ENCODE data around the gene KIF3B.

The KIF3B gene

DNA sequence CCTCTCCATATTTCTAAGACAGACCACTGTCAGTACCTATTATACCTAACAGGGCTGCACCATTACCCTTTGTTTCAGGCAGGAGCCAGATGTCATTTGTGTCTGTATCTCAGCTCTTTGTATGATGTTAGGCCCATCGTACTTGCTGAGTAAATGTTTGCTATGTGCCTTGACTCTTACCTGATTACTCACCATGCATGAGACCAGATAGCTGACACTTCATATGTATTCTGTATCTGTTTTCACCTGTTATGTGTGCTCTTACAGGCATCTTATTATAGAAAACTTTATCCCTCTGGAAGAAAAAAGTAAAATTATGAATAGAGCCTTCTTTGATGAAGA lies 49.0 kb downstream of the KIF3B start:
- TF ChIP-seq, protein P1, sequence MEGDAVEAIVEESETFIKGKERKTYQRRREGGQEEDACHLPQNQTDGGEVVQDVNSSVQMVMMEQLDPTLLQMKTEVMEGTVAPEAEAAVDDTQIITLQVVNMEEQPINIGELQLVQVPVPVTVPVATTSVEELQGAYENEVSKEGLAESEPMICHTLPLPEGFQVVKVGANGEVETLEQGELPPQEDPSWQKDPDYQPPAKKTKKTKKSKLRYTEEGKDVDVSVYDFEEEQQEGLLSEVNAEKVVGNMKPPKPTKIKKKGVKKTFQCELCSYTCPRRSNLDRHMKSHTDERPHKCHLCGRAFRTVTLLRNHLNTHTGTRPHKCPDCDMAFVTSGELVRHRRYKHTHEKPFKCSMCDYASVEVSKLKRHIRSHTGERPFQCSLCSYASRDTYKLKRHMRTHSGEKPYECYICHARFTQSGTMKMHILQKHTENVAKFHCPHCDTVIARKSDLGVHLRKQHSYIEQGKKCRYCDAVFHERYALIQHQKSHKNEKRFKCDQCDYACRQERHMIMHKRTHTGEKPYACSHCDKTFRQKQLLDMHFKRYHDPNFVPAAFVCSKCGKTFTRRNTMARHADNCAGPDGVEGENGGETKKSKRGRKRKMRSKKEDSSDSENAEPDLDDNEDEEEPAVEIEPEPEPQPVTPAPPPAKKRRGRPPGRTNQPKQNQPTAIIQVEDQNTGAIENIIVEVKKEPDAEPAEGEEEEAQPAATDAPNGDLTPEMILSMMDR (IDR thresholded peaks at IDR 0.05; ENCODE audit: extremely low read depth, missing control alignments) = no peak
- no peak for DNase-seq (ENCODE audit: low spot score)

DNA sequence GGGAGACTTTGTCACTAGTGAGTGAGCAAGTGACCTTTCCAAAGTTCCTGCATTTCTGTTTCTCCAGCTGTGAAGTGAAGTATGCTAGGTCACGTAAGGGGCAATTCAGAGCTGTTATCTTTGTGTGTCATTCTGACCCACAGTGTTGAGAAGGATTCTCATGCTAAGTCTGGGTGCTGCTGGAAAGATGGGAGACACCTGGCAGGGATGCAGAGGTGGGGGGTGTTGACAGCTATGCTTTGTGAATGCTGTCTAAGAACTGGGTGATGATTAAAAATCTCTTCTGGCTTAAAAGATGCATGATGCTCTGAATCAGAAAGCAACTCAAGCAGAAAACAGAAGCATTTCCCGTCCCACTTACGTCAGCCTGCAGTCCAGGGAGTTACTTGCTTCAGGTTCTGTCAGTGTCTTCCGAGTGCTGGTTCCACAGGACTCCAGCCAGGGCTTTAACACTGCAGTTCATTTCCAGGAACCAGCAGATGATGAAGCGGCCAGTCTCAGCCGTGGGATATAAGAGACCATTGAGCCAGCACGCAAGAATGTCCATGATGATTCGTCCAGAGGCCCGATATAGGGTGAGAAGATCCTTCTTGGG lies 49.7 kb downstream of the KIF3B start:
- TF ChIP-seq, protein P1 (IDR thresholded peaks at IDR 0.05; ENCODE audit: extremely low read depth, missing control alignments) = no peak
- DNase-seq (ENCODE audit: low spot score) = no peak

DNA sequence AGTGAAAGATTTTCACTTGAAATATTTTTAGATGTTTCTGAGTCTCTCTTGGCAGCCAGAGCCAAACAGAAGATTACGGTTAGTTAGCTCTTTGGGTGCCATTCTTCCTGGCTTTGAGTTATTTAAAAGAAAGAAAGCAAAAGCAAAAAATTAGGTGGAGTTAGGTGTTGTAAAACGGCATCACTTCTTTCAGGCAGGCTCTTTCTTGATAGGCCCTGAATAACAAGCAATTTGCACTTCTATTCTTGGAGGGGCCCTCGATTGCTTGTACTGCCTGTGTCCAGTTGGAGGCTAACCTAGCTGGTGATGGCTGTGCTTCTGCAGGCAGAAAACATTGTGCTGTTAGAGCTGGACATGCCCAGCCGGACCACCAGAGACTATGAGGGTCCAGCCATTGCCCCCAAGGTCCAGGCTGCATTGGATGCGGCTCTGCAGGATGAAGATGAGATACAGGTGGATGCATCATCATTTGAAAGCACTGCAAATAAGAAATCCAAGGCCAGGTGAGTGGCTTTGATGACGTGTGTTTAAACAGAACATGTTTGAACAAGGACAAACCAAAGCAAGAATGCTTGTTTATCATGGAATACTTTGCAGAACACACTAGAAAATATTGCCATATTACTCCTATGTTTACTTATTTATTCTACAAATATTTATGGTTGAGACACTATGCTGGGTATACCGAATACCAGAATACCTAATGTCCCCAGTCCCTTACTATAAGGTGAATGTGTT lies 52.5 kb downstream of the KIF3B start:
- TF ChIP-seq, protein P1 (IDR thresholded peaks at IDR 0.05; ENCODE audit: extremely low read depth, missing control alignments) = no peak
- no peak for DNase-seq (ENCODE audit: low spot score)

DNA sequence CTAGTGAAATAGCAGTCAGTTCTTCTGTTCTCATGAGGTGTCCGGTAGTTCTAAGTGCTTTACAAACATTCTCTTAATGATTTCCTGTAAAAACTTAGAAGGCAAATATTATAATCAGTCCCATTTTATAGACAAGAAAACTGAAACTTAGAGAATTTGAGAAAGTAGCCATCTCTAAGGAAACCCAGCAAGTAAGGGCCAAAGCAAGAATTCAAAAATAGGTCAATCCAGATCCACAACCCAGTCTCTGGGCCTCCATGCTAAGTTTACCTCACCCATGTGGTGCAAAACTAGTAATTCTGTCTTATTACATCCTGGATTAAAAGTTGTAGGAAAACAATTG lies 53.1 kb downstream of the KIF3B start:
- DNase-seq (ENCODE audit: low spot score) = no peak
- TF ChIP-seq, protein P1 (IDR thresholded peaks at IDR 0.05; ENCODE audit: extremely low read depth, missing control alignments) = no peak

DNA sequence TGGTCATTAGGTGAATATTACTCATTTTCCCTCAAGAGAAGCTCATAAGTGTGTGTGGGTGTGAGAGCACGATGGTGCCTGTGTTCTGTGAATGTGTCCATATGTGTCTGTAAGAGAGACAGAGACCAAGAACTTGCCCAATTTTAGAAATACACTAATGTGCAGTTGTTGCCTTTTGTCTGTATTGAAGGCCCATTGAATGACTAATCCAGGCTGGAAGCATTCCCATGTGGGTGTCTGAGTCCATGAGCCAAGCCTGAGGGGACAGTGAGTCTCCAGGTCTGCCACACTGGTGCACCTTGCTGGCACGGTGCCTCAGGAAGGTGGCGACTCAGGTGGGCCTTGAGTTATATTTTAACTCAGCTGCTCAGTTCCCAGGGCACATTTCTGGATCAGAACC lies 55.2 kb downstream of the KIF3B start:
- TF ChIP-seq, protein P1 (IDR thresholded peaks at IDR 0.05; ENCODE audit: extremely low read depth, missing control alignments) = no peak
- DNase-seq (ENCODE audit: low spot score) = no peak

DNA sequence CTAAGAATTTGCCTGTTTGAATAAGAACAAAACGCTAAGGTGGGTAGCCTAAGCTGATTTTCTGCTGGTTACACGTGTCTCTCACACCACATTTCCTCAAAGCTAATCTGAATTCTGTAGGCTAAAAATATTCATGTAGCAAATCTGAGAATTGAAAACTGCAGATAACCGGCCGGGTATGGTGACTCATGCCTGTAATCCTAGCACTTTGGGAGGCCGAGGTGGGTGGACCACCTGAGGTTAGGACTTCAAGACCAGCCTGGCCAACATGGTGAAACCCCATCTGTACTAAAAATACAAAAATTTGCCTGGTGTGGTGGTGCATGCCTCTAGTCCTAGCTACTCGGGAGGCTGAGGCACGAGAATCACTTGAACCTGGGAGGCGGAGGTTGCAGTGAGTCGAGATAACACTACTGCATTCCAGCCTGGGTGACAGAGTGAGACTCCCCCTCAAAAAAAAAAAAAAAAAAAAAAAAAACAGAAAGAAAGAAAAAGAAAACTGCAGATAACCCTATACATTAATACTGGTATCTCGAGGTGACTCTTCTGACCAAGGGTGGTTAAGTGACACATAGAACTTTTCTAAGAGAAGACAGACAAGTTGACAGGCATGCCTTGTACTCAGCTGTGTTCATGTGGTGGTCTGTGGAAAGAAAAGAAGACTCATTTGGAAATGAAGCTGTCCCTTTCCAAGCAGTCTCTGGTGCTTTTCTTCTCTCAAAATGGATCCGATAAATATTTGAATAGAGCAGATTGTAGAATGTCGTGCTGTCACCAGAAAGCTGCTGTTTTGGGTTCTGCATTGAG lies 55.9 kb downstream of the KIF3B start:
- TF ChIP-seq, protein P1 (IDR thresholded peaks at IDR 0.05; ENCODE audit: extremely low read depth, missing control alignments) = no peak
- DNase-seq (ENCODE audit: low spot score) = peak; percentile 38
